IPS-NIHi7 (cell line): Measurements from ENCODE around the gene CDK19.
"Not testable (repeated sequence)": the region's sequence is repeated elsewhere in the genome, so short reads cannot be mapped to it uniquely, and the experiment has no call there.

Experiments
- DNase-seq: peaks from one replicate; pipeline ENCODE4 v3.0.0; 2012; ENCODE audit warnings: mixed read lengths; ENCODE audit errors: extremely low spot score

Gene CDK19

GRCh38 chr6:110622912-110623578 is 192.2 kb downstream of the CDK19 start:
- DNase-seq: no peak

- no peak for DNase-seq
Observed at GRCh38 chr6:110621061-110621460, 194.2 kb downstream of the CDK19 start.

- no peak for DNase-seq
Observed at GRCh38 chr6:110620065-110620464, 195.2 kb downstream of the CDK19 start.

- DNase-seq: no peak
Observed at GRCh38 chr6:110619275-110619908, 195.9 kb downstream of the CDK19 start.

- peak; percentile 29 for DNase-seq
Observed at GRCh38 chr6:110618591-110619267, 196.5 kb downstream of the CDK19 start.

- DNase-seq: no peak
Observed at GRCh38 chr6:110617057-110617456, 198.2 kb downstream of the CDK19 start.

GRCh38 chr6:110615722-110616121 is 199.5 kb downstream of the CDK19 start:
- no peak for DNase-seq

GRCh38 chr6:110614586-110614985 is 200.7 kb downstream of the CDK19 start:
- DNase-seq: no peak

- no peak for DNase-seq
Observed at GRCh38 chr6:110614106-110614505, 201.2 kb downstream of the CDK19 start.

- DNase-seq: no peak
Observed at GRCh38 chr6:110613356-110613755, 201.9 kb downstream of the CDK19 start.

- no peak for DNase-seq
Observed at GRCh38 chr6:110612298-110612697, 203.0 kb downstream of the CDK19 start.

- no peak for DNase-seq
Observed at GRCh38 chr6:110609101-110609500, 206.2 kb downstream of the CDK19 start.

GRCh38 chr6:110608151-110608550 is 207.1 kb downstream of the CDK19 start:
- no peak for DNase-seq

GRCh38 chr6:110606151-110606550 is 209.1 kb downstream of the CDK19 start:
- no peak for DNase-seq

- not testable (repeated sequence) for DNase-seq
Observed at GRCh38 chr6:110600640-110601039, 214.6 kb downstream of the CDK19 start.

GRCh38 chr6:110597761-110598160 is 217.5 kb downstream of the CDK19 start:
- DNase-seq: no peak

GRCh38 chr6:110596354-110596753 is 218.9 kb downstream of the CDK19 start:
- DNase-seq: no peak

GRCh38 chr6:110595112-110595511 is 220.2 kb downstream of the CDK19 start:
- DNase-seq: no peak

- DNase-seq: no peak
Observed at GRCh38 chr6:110593637-110594036, 221.6 kb downstream of the CDK19 start.

GRCh38 chr6:110592765-110593164 is 222.5 kb downstream of the CDK19 start:
- no peak for DNase-seq

- no peak for DNase-seq
Observed at GRCh38 chr6:110590821-110591351, 224.4 kb downstream of the CDK19 start.

GRCh38 chr6:110589865-110590513 is 225.3 kb downstream of the CDK19 start:
- DNase-seq: no peak
